GM19452 (cell line): Measurements from ENCODE around the gene SLC36A3.
A peak's percentile ranks its signal among the peaks of the same experiment; 100 is the strongest.
"Not testable (repeated sequence)": the region's sequence is repeated elsewhere in the genome, so short reads cannot be mapped to it uniquely, and the experiment has no call there.

Experiments used
- ATAC-seq: cut with Tn5 transposase; IDR thresholded peaks from one replicate; pipeline ENCODE4 v1.9.1; 2021; ENCODE audit not compliant: unreplicated experiment

The SLC36A3 gene

DNA sequence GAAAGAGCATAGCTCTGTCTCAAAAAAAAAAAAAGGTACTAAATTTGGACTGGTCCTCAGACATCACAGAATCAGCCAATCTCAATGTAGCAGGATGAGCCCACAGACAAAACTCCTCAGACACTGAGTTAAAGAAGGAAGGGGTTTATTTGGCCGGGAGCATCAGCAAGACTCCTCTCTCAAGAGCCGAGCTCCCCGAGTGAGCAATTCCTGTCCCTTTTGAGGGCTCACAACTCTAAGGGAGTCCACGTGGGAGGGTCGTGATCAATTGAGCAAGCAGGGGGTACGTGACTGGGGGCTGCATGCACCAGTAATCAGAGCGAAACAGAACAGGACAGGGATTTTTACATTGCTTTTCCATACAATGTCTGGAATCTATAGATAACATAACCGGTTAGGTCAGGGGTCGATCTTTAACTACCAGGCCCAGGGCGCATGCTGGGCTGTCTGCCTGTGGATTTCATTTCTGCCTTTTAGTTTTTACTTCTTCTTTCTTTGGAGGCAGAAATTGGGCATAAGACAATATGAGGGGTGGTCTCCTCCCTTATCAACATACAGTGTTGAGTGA lies 63.2 kb downstream of the SLC36A3 start:
- not testable (repeated sequence) for ATAC-seq

DNA sequence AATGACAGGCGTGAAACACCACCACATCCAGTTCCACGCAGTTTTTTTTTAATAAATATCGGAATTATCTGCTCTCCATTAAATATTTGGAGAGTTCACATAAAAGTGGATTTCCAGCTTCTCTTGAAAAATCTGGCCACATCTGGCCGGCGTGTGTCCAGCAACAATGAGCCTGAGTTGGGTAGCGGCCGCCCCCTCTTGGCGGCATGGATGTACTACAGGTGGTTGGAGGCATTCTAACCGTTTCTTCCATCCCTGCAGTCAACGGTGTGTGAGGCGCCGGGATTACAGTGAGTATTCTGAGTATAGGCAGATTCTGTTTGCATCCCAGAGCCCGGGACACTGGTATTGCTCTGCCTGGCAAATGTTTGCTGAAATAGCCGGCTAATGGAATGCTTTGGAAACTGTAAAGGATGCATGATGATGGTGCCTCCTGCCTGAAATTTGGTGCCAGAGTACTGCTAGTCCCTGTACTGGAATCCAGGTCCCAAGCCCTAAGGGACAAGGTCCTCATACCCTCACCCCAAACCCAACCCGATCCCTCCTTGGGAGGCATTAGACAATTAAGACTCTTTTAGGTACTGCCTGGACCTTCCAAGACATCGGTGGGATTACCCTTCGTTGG lies 64.2 kb downstream of the SLC36A3 start:
- ATAC-seq = peak; percentile 39

DNA sequence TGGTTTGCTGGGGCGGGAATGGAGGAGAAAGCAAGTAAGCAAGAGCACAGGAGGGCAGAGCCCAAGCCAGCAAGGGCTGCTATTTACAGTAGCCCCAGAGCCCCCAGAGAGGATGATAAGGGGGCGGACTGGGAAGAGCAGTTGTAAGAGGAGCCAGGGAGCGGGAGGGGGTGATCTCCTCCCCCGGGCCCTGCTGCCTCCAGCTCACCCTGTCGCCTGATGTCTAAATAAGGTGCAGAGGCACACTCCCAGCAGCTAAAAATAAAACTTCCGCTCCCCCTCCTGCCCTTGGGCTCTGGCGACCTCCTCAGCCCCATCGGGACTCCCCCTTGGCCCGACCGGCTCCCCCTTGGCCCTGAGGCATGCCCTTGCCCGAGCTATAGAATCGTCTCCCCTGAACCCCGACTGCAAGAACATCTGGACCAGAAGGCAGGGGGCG lies 65.2 kb downstream of the SLC36A3 start:
- no peak for ATAC-seq

DNA sequence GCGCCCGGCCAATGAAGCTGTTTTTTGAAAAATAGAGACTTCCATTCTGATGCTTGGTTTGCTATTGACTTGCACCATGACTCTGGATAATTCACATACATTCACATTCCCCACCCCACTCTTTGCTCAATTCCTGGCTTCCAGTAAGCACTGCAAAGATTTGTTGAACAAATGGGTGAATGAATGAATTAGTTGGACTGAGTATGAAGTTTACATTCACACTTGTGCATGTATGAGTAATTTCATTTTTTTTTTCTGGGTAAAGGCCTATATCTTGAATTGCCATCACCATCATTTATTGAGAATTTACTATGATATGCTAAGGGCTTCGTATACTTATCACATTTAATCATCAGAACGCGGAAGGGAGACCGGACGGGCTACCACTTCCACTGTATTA lies 65.9 kb downstream of the SLC36A3 start:
- ATAC-seq = no peak

DNA sequence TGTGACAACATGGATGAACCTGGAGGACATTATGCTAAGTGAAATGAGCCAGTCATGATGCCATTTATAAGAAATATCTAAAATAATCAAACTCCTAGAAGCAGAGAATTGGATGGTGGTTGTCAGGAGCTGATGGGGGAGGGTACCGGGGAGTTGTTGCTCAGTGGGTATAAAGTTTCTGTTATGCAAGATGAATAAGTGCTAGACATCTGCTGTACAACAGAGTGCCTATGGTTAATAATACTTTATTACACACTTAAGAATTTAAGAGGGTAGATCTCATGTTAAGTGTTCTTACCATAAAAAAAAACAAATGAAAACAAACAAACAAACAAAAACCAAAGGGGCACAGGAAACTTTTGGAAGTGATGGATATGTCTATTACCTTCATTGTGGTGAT lies 66.7 kb downstream of the SLC36A3 start:
- ATAC-seq = no peak

DNA sequence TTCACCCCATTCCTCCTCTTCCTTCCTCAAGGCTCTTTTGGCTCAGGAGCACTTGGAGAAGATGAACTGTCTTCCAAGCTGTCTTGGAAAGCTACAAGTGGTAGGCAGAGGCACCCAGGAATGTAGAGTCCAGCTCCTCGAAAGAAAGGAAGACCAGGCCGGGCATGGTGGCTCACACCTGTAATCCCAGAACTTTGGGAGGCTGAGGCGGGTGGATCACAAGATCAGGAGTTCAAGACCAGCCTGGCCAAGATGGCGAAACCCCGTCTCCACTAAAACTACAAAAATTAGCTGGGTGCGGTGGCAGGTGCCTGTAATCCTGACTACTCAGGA lies 68.4 kb downstream of the SLC36A3 start:
- ATAC-seq = not testable (repeated sequence)

DNA sequence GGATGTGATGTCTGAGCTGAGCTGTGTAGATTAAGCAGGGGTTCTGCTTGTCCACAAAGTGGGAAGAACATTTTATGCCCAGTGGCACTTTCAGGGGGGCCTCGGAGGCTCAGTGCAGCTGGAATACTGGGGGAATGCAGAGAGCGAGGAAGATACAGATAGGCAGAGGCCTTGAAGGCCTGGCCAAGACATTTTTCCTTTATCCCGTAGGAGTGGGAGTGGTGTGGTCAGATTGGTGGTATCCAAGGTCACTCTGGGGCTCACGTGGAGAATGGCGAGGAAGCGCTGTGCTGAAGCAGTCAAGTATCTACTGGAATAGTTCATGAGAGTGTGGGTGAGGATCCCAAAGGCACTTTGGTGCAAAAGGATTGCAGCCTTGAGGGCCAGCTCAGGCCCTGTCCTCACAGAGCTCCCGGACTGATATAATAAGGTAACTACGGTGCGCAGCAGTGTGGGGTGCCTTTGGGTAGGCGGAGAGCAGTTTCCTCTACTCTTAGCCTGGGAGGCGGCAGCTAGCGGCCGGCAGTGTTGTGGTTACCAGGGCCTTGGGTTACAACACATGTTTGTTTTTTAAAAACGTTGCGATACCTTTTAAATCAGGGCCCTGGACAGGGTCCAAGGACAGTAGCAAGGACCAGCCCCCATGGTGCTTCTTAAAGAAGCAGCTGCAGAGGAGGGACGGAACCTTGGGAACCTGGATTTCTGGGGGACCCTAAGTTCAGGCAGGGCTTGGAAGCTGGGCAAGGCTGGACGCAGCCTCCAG lies 68.9 kb downstream of the SLC36A3 start:
- peak; percentile 77 for ATAC-seq

DNA sequence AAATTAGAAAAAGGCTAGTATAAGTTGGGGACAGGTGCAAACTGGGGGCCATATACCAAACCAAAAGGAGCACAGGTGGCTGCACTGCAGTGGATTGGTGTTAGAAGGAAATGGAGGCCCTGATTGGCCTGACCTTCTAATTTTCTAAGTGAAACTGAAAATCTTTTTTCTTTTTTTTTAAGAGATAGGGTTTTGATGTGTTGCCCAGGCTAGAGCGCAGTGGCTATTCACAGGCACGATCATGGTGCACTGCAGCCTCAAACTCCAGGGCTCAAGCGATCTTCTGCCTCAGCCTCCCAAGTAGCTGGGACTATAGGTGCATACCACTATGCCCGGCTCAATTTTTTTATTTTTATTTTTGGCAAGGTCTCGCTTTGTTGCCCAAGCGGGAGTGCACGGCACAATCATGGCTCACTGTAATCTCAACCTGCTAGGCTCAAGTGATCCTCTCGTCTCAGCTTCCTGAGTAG lies 69.9 kb downstream of the SLC36A3 start:
- ATAC-seq = peak; percentile 62

DNA sequence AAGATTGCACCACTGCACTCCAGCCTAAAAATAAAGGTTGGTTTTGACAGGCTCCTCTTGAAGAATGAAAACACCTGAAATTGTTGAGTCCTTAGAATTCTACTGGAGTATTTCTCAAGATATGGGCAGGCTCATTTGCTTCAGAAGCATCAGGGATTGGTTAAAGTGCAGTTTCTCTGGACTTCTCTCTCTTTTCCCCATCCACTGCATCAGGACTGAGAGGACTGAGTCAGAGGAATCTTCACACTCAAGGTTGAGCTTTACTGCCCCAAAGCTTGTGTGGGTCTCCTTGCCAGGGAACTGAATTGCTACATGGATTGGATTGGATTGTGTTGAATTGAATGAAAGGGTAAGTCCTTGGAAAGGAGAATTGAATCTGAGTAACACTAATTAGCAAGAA lies 72.2 kb downstream of the SLC36A3 start:
- ATAC-seq = no peak

DNA sequence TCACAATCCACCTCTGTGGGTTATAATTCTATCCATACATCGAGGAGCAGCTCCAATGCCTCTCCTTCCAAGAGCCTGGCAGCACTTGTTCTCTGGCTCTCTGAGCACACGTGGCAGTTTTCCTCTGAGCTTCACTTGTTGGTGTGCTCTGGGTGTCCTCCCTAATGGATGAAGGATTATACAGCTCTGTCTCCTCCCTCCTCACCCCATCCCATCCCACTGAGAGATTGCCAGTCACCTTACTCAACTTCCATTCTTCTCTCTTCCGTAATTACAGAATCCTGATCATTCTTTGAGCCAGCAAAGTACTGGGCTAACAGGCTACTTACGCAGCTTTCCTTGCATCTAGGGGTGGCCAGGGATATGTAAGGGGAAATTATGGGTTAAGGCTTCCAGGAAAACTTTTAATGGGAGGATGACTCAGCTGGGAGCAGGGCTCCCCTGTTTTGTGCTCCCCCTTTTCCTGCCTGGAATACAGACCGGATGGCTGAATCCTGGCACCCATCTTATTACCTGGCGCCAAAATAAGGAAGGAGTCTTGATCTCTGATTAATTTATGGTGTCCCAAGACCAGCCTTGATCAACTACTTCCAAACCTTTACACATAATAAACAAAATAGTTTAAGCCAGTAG lies 73.4 kb downstream of the SLC36A3 start:
- no peak for ATAC-seq

DNA sequence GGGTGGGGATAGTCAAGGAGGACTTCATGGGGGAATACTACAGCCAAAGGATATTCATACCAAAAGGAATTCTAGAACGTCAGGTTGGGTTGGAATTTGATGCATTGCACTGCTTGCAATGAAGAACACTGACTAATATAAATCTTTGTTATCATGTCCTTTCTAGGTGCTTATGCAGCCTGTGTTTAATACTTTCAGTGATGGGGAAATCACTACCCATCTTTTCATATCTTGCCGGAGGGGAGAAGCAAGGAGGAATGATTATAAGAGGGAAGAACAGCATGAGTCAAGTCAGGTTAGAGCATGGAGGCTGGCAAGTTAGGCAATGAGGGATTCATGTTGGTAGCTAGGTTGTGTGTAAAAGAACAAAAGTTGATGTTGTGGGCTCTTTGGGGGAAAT lies 74.6 kb downstream of the SLC36A3 start:
- no peak for ATAC-seq

DNA sequence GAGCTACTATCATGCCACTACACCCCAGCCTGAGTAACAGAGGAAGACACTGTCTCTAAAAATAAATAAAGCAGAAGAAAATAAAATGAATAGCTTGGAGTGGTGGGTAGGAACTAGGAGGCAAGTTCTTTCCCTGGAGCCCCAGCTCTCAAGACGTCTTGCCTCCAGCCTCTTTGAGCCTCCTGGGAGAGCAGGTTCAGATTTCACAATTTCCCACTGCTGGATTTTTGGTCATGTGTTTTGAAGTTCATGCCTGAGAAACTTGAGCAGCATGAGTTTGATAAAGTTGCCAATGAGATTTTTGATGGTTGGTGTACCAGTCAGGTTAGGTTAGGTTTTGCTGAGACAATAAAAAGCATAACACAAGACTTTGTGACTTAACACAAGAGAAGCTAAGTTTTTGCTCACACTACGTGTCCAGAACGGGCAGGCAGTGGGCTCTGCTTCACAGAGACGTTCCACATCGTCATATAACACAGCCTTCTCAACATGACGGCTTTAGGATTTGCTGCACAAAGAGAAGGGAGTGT lies 75.6 kb downstream of the SLC36A3 start:
- no peak for ATAC-seq
